ENCODE measurements around the gene DNAJA2. TPM values are rescaled to one million over a fixed set of nuclear protein-coding genes. Genes with fewer than 3 reads are reported as not detected.
A peak's percentile ranks its signal among the peaks of the same experiment; 100 is the strongest.

The DNAJA2 gene
- total RNA-seq, result 10 to 100 TPM; 65.1 to 68.2 TPM
- polyA plus RNA-seq (2013, experiment 1 of 2), result 55.4 TPM
- 50.8 TPM for polyA plus RNA-seq (2013, experiment 2 of 2)
- long read RNA-seq, experiment 1, transcript DNAJA2-201 (9 exons, 3,122 nt), result major isoform, 14 of 36 reads
- long read RNA-seq, experiment 1, partial matches to known transcripts, result 9 of 36 reads
- long read RNA-seq, experiment 1, other reads (novel, unspliced or antisense), result 13 of 36 reads
- long read RNA-seq, experiment 2, transcript DNAJA2-201 (9 exons, 3,122 nt), result major isoform, 150 of 160 reads
- long read RNA-seq, experiment 2, partial matches to known transcripts, result 5 of 160 reads
- long read RNA-seq, experiment 2, other reads (novel, unspliced or antisense), result 5 of 160 reads
- long read RNA-seq, experiment 3, transcript DNAJA2-201 (9 exons, 3,122 nt), result major isoform, 593 of 622 reads
- long read RNA-seq, experiment 3, partial matches to known transcripts, result 4 of 622 reads
- long read RNA-seq, experiment 3, other reads (novel, unspliced or antisense), result 24 of 622 reads
- long read RNA-seq, experiment 4, transcript DNAJA2-201 (9 exons, 3,122 nt), result major isoform, 60 of 126 reads
- long read RNA-seq, experiment 4, partial matches to known transcripts, result 57 of 126 reads
- long read RNA-seq, experiment 4, other reads (novel, unspliced or antisense), result 9 of 126 reads

DNA sequence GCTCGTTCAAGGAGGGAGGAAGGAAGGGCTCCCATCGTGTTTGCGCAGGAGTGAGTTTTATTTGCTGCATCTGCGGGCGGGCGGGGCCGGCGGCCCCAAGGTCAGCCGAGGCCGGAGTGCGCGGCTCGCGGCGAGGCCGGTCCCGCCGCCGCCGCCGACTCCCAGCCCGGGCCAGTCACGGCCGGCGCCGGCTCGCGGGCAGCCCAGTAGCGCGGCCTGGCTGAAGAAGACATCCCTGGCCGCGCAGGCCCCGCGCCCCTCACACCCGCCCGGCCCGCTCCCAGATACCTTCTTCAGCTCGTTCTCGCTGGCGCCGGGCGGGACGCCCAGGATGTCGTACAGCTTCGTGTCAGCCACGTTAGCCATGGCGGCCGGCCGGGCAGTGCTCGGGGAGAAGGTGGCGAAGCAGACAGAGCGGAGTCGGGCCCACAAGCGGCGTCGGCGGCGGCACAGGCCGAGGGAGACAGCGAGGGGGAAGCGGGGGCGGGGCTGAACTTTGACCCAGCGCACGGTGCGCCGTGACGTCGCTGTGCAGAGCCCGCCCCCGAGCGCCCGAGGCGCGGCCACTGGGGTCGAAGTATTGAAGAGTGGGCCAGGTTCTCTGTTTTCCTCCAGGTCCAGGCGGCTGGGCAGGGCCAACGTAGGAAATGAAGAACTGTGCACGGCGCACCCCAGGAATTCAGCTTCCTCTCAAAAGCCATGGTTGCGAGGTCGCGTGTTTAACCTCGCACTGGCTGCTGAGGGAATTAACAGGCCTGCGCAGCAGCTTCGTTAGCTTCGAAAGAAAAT lies at the start of gene DNAJA2:
Gene DNAJA2 (minus strand): TSS at position 468 of the 789 bp plus-strand sequence. CDS start 102 bp downstream, at position 366.
- Histone ChIP-seq H3K9me3 (ENCODE audit: control insufficient read depth, low read length) (no peaks in the 10 kb centered on the region), H3K4me1 (ENCODE audit: control insufficient read depth, insufficient read depth, low read length) (peaks cover 3% of the 10 kb centered on the region), H3K9ac (ENCODE audit: extremely low read depth, low read length, poor library complexity, severe bottlenecking) (peak within 1 kb of the TSS; percentile 86), H3K27ac (ENCODE audit: low read depth, low read length) (peak within 1 kb of the TSS; percentile 95), H3K4me3 (ENCODE audit: low read length) (peak within 1 kb of the TSS; percentile 95), H3K36me3 (ENCODE audit: control insufficient read depth, insufficient read depth, low read length) (peaks cover 33% of the 10 kb centered on the region), H3K27me3 (ENCODE audit: control insufficient read depth, insufficient read depth, low read length, poor library complexity, severe bottlenecking) (no peaks in the 10 kb centered on the region)
- H3K4me1 Mint-ChIP-seq, result peaks cover 23% of the 10 kb centered on the region
- peak within 1 kb of the TSS; percentile 87 for H3K4me3 Mint-ChIP-seq
- WGBS, 2 experiments (ENCODE audit: insufficient coverage in 1 of 2, insufficient read length in 1 of 2), result 0 to 1% methylated on average over 34 to 86 of the region's 86 CpGs
- peak; percentile 96 for DNase-seq
- no peaks in the 10 kb centered on the region for H3K27me3 Mint-ChIP-seq (ENCODE audit: insufficient read depth)
- H3K9me3 Mint-ChIP-seq, result no peaks in the 10 kb centered on the region
- H3K27ac Mint-ChIP-seq, result peak within 1 kb of the TSS; percentile 97
- H3K36me3 Mint-ChIP-seq (ENCODE audit: low read depth), result peaks cover 27% of the 10 kb centered on the region
- TF ChIP-seq CTCF (conservative IDR thresholded peaks at IDR 0.05), result no peak

DNA sequence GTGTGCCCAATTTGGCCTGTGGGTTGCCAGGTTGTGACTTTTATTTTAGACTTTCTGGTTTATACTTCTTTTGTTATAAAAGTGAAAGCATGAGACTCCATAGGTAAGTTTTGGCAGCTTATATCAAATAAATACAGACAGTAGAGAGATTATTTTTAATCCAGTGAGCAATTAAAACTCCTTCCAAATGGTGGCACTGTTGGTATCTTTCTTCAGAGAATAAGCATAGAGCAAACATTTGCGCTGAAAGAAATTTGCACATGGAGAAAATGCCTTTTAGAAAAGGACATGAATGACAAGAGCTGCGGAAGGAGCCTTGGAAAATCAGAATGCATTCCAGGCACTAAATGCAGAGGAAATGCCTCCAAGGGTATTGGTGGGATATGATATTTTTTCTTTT lies 46.1 kb upstream of the DNAJA2 start:
- Histone ChIP-seq H3K27me3 (ENCODE audit: control insufficient read depth, insufficient read depth, low read length, poor library complexity, severe bottlenecking) (no peaks in the 10 kb centered on the region), H3K4me3 (ENCODE audit: low read length) (no peak overlapping the region), H3K36me3 (ENCODE audit: control insufficient read depth, insufficient read depth, low read length) (no peaks in the 10 kb centered on the region), H3K4me1 (ENCODE audit: control insufficient read depth, insufficient read depth, low read length) (no peaks in the 10 kb centered on the region), H3K27ac (ENCODE audit: low read depth, low read length) (no peak overlapping the region), H3K9me3 (ENCODE audit: control insufficient read depth, low read length) (no peaks in the 10 kb centered on the region), H3K9ac (ENCODE audit: extremely low read depth, low read length, poor library complexity, severe bottlenecking) (no peak overlapping the region)
- H3K4me1 Mint-ChIP-seq, result no peaks in the 10 kb centered on the region
- H3K9me3 Mint-ChIP-seq, result no peaks in the 10 kb centered on the region
- H3K36me3 Mint-ChIP-seq (ENCODE audit: low read depth), result no peaks in the 10 kb centered on the region
- WGBS, 2 experiments (ENCODE audit: insufficient coverage in 1 of 2, insufficient read length in 1 of 2), result 96 to 100% methylated on average over 2 of the region's 2 CpGs
- TF ChIP-seq CTCF (conservative IDR thresholded peaks at IDR 0.05), result no peak
- no peak overlapping the region for H3K27ac Mint-ChIP-seq
- no peaks in the 10 kb centered on the region for H3K27me3 Mint-ChIP-seq (ENCODE audit: insufficient read depth)
- no peak for DNase-seq
- no peak overlapping the region for H3K4me3 Mint-ChIP-seq

GRCh38 chr16:47018223-47018891 lies 44.9 kb upstream of the DNAJA2 start:
- WGBS, 2 experiments (ENCODE audit: insufficient coverage in 1 of 2, insufficient read length in 1 of 2), result 78 to 87% methylated on average over 11 to 14 of the region's 14 CpGs
- no peaks in the 10 kb centered on the region for H3K27me3 Mint-ChIP-seq (ENCODE audit: insufficient read depth)
- H3K9me3 ChIP-seq (ENCODE audit: control insufficient read depth, low read length), result no peaks in the 10 kb centered on the region
- no peaks in the 10 kb centered on the region for H3K4me1 Mint-ChIP-seq
- H3K27ac Mint-ChIP-seq, result no peak overlapping the region
- no peaks in the 10 kb centered on the region for H3K9me3 Mint-ChIP-seq
- TF ChIP-seq CTCF (conservative IDR thresholded peaks at IDR 0.05), result peak; percentile 74
- H3K4me3 ChIP-seq (ENCODE audit: low read length), result no peak overlapping the region
- no peaks in the 10 kb centered on the region for H3K27me3 ChIP-seq (ENCODE audit: control insufficient read depth, insufficient read depth, low read length, poor library complexity, severe bottlenecking)
- peak; percentile 74 for DNase-seq
- no peak overlapping the region for H3K9ac ChIP-seq (ENCODE audit: extremely low read depth, low read length, poor library complexity, severe bottlenecking)
- no peaks in the 10 kb centered on the region for H3K36me3 Mint-ChIP-seq (ENCODE audit: low read depth)
- no peaks in the 10 kb centered on the region for H3K36me3 ChIP-seq (ENCODE audit: control insufficient read depth, insufficient read depth, low read length)
- no peaks in the 10 kb centered on the region for H3K4me1 ChIP-seq (ENCODE audit: control insufficient read depth, insufficient read depth, low read length)
- H3K27ac ChIP-seq (ENCODE audit: low read depth, low read length), result no peak overlapping the region
- no peak overlapping the region for H3K4me3 Mint-ChIP-seq

Measured in endodermal cell (in vitro differentiated cells).